Measurements from ENCODE around the gene SLC22A23.

- no peak for TF ChIP-seq CTCF (conservative IDR thresholded peaks at IDR 0.05; ENCODE audit: low read length)
- no peak for TF ChIP-seq EZH2phosphoT487 (IDR thresholded peaks at IDR 0.05; ENCODE audit: borderline replicate concordance, low read depth, low read length)
These were observed 3.2 kb downstream of the SLC22A23 start for GRCh38 chr6:3453413-3454272.
